Panc1 (cell line): ENCODE results near the gene RAP1GAP2. TPM values are rescaled to one million over a fixed set of nuclear protein-coding genes. Genes with fewer than 3 reads are reported as not detected.

Source experiments
- ATAC-seq: fragments of 200-7000 bp; cut with Tn5 transposase; 2 replicates; pipeline ENCODE4 v1.9.1; 2020; ENCODE audit warnings: mild to moderate bottlenecking, moderate library complexity
- BruUV-seq: library from RNA; stranded (reverse); fragments of 400-500 nt; replicated peaks from 2 replicates; lab custom pipeline; 2021; lab: Mats Ljungman, UMichigan
- CTCF ChIA-PET: fragments of 300-600 bp; sonication (Branson Sonifier 250); formaldehyde crosslinking; loops from one replicate; lab custom pipeline; 2022; ENCODE audit warnings: antibody characterized with exemption; lab: Charles Lee
- POLR2A ChIA-PET: fragments of 300-600 bp; sonication (Branson Sonifier 250); formaldehyde crosslinking; loops from one replicate; lab custom pipeline; 2022; ENCODE audit warnings: antibody characterized with exemption; lab: Charles Lee
- DNase-seq: peaks from one replicate; pipeline ENCODE4 v3.0.0-alpha.2; 2010; ENCODE audit warnings: low read depth, low spot score
- H3K27ac ChIP-seq: 2 replicates; pipeline ENCODE4 v1.5.1; 2011; ENCODE audit warnings: mild to moderate bottlenecking, low read length, inconsistent platforms
- H3K27me3 ChIP-seq: fragments of 200-500 bp; sonication (Bioruptor generic); 2 replicates; pipeline ENCODE4 v1.6.0; 2014; ENCODE audit warnings: low read length, inconsistent platforms; ENCODE audit not compliant: control insufficient read depth, insufficient read depth
- H3K36me3 ChIP-seq: fragments of 200-500 bp; sonication (Bioruptor generic); 2 replicates; pipeline ENCODE4 v1.5.1; 2014; ENCODE audit warnings: inconsistent platforms, mild to moderate bottlenecking, low read length, moderate library complexity; ENCODE audit not compliant: control insufficient read depth, insufficient read depth
- H3K4me1 ChIP-seq: 2 replicates; pipeline ENCODE4 v1.5.1; 2011; ENCODE audit warnings: inconsistent platforms, mild to moderate bottlenecking, low read length, moderate library complexity; ENCODE audit not compliant: control insufficient read depth, insufficient read depth
- H3K4me3 ChIP-seq, 2 experiments: 2 replicates each; pipeline ENCODE4 v1.5.1; 2011 to 2012; ENCODE audit warnings: low read depth in 2 of 2, low read length in 2 of 2, mild to moderate bottlenecking in 2 of 2, inconsistent platforms in 1 of 2, moderate library complexity in 1 of 2
- H3K9me3 ChIP-seq: fragments of 200-500 bp; sonication (Bioruptor generic); 2 replicates; pipeline ENCODE4 v1.5.1; 2014; ENCODE audit warnings: low read depth, mild to moderate bottlenecking, inconsistent platforms, low read length, moderate library complexity; ENCODE audit not compliant: control insufficient read depth, insufficient read depth
- POLR2AphosphoS5 ChIP-seq: IDR thresholded peaks from 2 replicates; pipeline ENCODE4 v1.6.1; 2012; ENCODE audit warnings: mild to moderate bottlenecking, low read depth, low read length, moderate library complexity
- SIN3A ChIP-seq: IDR thresholded peaks from 2 replicates; pipeline ENCODE4 v1.6.1; 2012; ENCODE audit warnings: low read depth, mild to moderate bottlenecking, low read length, moderate library complexity, borderline replicate concordance; ENCODE audit not compliant: insufficient read depth
- TCF7L2 ChIP-seq: IDR thresholded peaks from 2 replicates; pipeline ENCODE4 v1.6.1; 2011; ENCODE audit warnings: mild to moderate bottlenecking, low read depth, low read length, inconsistent platforms
- in situ Hi-C: cut with HindIII; loops from 2 replicates; pipeline ENCODE4 v1.10.0; 2016; ENCODE audit warnings: low sequenced_read_pairs, low pct_unique_long_range_greater_than_20kb
- intact Hi-C: fragments of 100-400 bp; cut with micrococcal nuclease; formaldehyde crosslinking; loops from one replicate; pipeline ENCODE4 v1.10.0; 2022; ENCODE audit not compliant: unreplicated experiment
- total RNA-seq: library from RNA; stranded (reverse); gene quantifications from one replicate; pipeline ENCODE4 v1.2.1, GENCODE V29; 2021; ENCODE audit not compliant: unreplicated experiment
- TF ChIP-seq, protein P1 (sequence below): fragments of 450-650 bp; IDR thresholded peaks from 2 replicates; pipeline ENCODE4 v1.5.1; 2017; ENCODE audit warnings: mild to moderate bottlenecking
- TF ChIP-seq, protein P2 (sequence below), 2 experiments: IDR thresholded peaks; 2 replicates each; pipeline ENCODE4 v1.6.1; 2011 to 2012; ENCODE audit warnings: low read depth in 2 of 2, control low read depth in 1 of 2, low read length in 1 of 2, mild to moderate bottlenecking in 1 of 2, moderate library complexity in 1 of 2; ENCODE audit not compliant: insufficient read depth in 1 of 2

Gene RAP1GAP2
- total RNA-seq, 1 experiment from 2014 or later, result 10.0 TPM

DNA sequence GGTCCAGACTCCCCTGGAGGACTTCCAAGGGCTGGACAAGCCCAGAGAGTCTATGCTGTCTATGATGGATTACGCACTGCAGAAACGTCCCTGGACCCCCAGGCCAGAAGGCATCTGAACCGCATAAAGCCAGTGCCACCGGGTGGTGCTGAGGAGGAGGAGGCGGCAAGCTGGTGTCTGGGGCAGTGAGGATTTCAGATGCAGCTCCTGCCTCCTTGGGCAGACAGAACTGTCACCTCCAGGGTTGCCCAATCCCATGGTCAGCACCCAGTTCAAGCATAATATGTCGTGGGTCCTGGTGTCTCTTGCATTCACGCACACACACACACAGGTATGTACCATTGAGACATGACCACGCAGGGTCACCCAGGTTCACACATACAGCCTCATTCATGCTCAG lies 25.6 kb downstream of the RAP1GAP2 start:
- ChIA-PET POLR2A (interaction anchor here (0.7 kb wide), 1 partner anchor 11 kb away, joined by 3 read pairs; no protein-coding TSS in a partner anchor), CTCF (no interaction called here)
- no peak for TF ChIP-seq TCF7L2
- no peak for TF ChIP-seq POLR2AphosphoS5
- TF ChIP-seq, protein P1, sequence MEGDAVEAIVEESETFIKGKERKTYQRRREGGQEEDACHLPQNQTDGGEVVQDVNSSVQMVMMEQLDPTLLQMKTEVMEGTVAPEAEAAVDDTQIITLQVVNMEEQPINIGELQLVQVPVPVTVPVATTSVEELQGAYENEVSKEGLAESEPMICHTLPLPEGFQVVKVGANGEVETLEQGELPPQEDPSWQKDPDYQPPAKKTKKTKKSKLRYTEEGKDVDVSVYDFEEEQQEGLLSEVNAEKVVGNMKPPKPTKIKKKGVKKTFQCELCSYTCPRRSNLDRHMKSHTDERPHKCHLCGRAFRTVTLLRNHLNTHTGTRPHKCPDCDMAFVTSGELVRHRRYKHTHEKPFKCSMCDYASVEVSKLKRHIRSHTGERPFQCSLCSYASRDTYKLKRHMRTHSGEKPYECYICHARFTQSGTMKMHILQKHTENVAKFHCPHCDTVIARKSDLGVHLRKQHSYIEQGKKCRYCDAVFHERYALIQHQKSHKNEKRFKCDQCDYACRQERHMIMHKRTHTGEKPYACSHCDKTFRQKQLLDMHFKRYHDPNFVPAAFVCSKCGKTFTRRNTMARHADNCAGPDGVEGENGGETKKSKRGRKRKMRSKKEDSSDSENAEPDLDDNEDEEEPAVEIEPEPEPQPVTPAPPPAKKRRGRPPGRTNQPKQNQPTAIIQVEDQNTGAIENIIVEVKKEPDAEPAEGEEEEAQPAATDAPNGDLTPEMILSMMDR, result no peak
- TF ChIP-seq, protein P2, sequence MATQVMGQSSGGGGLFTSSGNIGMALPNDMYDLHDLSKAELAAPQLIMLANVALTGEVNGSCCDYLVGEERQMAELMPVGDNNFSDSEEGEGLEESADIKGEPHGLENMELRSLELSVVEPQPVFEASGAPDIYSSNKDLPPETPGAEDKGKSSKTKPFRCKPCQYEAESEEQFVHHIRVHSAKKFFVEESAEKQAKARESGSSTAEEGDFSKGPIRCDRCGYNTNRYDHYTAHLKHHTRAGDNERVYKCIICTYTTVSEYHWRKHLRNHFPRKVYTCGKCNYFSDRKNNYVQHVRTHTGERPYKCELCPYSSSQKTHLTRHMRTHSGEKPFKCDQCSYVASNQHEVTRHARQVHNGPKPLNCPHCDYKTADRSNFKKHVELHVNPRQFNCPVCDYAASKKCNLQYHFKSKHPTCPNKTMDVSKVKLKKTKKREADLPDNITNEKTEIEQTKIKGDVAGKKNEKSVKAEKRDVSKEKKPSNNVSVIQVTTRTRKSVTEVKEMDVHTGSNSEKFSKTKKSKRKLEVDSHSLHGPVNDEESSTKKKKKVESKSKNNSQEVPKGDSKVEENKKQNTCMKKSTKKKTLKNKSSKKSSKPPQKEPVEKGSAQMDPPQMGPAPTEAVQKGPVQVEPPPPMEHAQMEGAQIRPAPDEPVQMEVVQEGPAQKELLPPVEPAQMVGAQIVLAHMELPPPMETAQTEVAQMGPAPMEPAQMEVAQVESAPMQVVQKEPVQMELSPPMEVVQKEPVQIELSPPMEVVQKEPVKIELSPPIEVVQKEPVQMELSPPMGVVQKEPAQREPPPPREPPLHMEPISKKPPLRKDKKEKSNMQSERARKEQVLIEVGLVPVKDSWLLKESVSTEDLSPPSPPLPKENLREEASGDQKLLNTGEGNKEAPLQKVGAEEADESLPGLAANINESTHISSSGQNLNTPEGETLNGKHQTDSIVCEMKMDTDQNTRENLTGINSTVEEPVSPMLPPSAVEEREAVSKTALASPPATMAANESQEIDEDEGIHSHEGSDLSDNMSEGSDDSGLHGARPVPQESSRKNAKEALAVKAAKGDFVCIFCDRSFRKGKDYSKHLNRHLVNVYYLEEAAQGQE (IDR thresholded peaks at IDR 0.05; ENCODE audit: insufficient read depth in 1 of 2, low read depth in 2 of 2, low read length in 1 of 2), result no peak
- no peak for TF ChIP-seq SIN3A
- Histone ChIP-seq H3K36me3 (no peaks in the 10 kb centered on the region), H3K4me3 (no peak overlapping the region), H3K9me3 (no peaks in the 10 kb centered on the region), H3K4me1 (no peaks in the 10 kb centered on the region), H3K27me3 (no peaks in the 10 kb centered on the region), H3K27ac (no peak overlapping the region)
- ATAC-seq, result peak; percentile 17; the same call in 1 of the 2 replicates
- no peak for DNase-seq
- in situ Hi-C loops, result no loop called here
- BruUV-seq, result no TSS peak
- intact Hi-C loops, result no loop called here

- DNase-seq (no peak), ATAC-seq (no peak)
- TF ChIP-seq TCF7L2, result no peak
- no peak for TF ChIP-seq SIN3A
- TF ChIP-seq, protein P1, result no peak
- no peak for TF ChIP-seq POLR2AphosphoS5
- Histone ChIP-seq H3K27me3 (no peaks in the 10 kb centered on the region), H3K36me3 (no peaks in the 10 kb centered on the region), H3K9me3 (no peaks in the 10 kb centered on the region), H3K27ac (no peak overlapping the region), H3K4me1 (no peaks in the 10 kb centered on the region), H3K4me3 (no peak overlapping the region)
- in situ Hi-C loops (no loop called here), intact Hi-C loops (no loop called here)
- BruUV-seq, result no TSS peak
- POLR2A ChIA-PET, result interaction anchor here (0.6 kb wide), 1 partner anchor 50 kb away, joined by 9 read pairs; no protein-coding TSS in a partner anchor
- CTCF ChIA-PET, result no interaction called here
These were observed 26.1 kb downstream of the RAP1GAP2 start for GRCh38 chr17:2822358-2822757.
